SK-N-SH treated with all-trans-retinoic acid at 6 μM for 48 hours (cell line): ENCODE data around the gene TMEM253.

ENCODE experiments used
- ARNTL ChIP-seq: fragments of 450-650 bp; formaldehyde crosslinking; IDR thresholded peaks from 2 replicates; pipeline ENCODE4 v1.5.0; 2020; ENCODE audit warnings: low read depth, mild to moderate bottlenecking, moderate library complexity, borderline replicate concordance
- CSDC2 ChIP-seq: fragments of 250-450 bp; sonication (Bioruptor Pico); IDR thresholded peaks from 2 replicates; pipeline ENCODE4 v1.5.0; 2020; ENCODE audit warnings: mild to moderate bottlenecking, moderate library complexity
- ESRRG ChIP-seq: fragments of 250-450 bp; sonication (Bioruptor Pico); IDR thresholded peaks from 2 replicates; pipeline ENCODE4 v1.6.1; 2021; ENCODE audit warnings: mild to moderate bottlenecking
- PPARA ChIP-seq: fragments of 250-450 bp; sonication (Bioruptor Pico); IDR thresholded peaks from 2 replicates; pipeline ENCODE4 v1.5.0; 2020; ENCODE audit warnings: mild to moderate bottlenecking, borderline replicate concordance
- RARB ChIP-seq: fragments of 250-450 bp; sonication (Bioruptor Pico); IDR thresholded peaks from 2 replicates; pipeline ENCODE4 v1.8.0; 2021; ENCODE audit warnings: mild to moderate bottlenecking, moderate library complexity
- SNAI2 ChIP-seq: fragments of 250-450 bp; sonication (Bioruptor Pico); IDR thresholded peaks from 2 replicates; pipeline ENCODE4 v1.5.0; 2020; ENCODE audit warnings: mild to moderate bottlenecking, moderate library complexity
- ZFP3 ChIP-seq: fragments of 250-450 bp; sonication (Bioruptor Pico); IDR thresholded peaks from 2 replicates; pipeline ENCODE4 v1.5.0; 2020; ENCODE audit warnings: mild to moderate bottlenecking, moderate library complexity
- ZFP30 ChIP-seq: fragments of 450-650 bp; formaldehyde crosslinking; IDR thresholded peaks from 2 replicates; pipeline ENCODE4 v1.5.0; 2022; ENCODE audit warnings: mild to moderate bottlenecking, moderate library complexity
- ZNF70 ChIP-seq: fragments of 450-650 bp; formaldehyde crosslinking; IDR thresholded peaks from 2 replicates; pipeline ENCODE4 v1.5.0; 2020; ENCODE audit warnings: mild to moderate bottlenecking, moderate library complexity
- TF ChIP-seq, protein P1 (sequence below): fragments of 250-450 bp; sonication (Bioruptor Pico); IDR thresholded peaks from 2 replicates; pipeline ENCODE4 v1.8.0; 2020; ENCODE audit warnings: mild to moderate bottlenecking, moderate library complexity, borderline replicate concordance

DNA sequence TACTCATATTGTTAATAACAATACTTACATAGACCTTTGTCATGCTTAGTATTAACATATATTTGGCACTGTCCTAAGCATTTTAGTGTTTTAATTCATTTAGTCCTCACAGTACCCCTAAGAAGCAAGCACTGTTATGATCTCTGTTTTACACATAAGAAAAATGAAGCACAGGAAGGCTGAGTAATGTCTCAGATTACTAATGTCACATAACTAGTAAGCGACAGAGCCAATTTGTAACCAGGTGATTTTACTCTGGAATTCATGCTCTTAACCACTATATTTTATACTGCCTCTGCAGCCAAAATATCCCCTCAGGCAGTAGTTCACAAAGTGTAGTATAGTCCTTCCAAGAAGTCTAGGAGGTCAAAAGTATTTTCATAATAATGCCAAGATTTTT is 20.3 kb downstream of the TMEM253 start:
- TF ChIP-seq, protein P1, sequence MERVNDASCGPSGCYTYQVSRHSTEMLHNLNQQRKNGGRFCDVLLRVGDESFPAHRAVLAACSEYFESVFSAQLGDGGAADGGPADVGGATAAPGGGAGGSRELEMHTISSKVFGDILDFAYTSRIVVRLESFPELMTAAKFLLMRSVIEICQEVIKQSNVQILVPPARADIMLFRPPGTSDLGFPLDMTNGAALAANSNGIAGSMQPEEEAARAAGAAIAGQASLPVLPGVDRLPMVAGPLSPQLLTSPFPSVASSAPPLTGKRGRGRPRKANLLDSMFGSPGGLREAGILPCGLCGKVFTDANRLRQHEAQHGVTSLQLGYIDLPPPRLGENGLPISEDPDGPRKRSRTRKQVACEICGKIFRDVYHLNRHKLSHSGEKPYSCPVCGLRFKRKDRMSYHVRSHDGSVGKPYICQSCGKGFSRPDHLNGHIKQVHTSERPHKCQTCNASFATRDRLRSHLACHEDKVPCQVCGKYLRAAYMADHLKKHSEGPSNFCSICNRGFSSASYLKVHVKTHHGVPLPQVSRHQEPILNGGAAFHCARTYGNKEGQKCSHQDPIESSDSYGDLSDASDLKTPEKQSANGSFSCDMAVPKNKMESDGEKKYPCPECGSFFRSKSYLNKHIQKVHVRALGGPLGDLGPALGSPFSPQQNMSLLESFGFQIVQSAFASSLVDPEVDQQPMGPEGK (CRISPR knock-in tag): no peak
- TF ChIP-seq ZNF70 (CRISPR knock-in tag) (no peak), ESRRG (CRISPR knock-in tag) (no peak), ZFP3 (CRISPR knock-in tag) (no peak), RARB (CRISPR knock-in tag) (no peak), PPARA (no peak), ZFP30 (CRISPR knock-in tag) (no peak), SNAI2 (no peak), CSDC2 (no peak), ARNTL (CRISPR knock-in tag) (no peak)
